Measurements from ENCODE around the gene SLC27A1. TPM values are rescaled to one million over a fixed set of nuclear protein-coding genes. Genes with fewer than 3 reads are reported as not detected.
"Not testable (repeated sequence)": the region's sequence is repeated elsewhere in the genome, so short reads cannot be mapped to it uniquely, and the experiment has no call there.

The SLC27A1 gene
- total RNA-seq, 1 experiment from 2014 or later, result 6.5 TPM

- H3K36me3 ChIP-seq, result no peaks in the 10 kb centered on the region
- no peak overlapping the region for H3K4me3 ChIP-seq
- H3K9me3 ChIP-seq, result no peaks in the 10 kb centered on the region
- DNase-seq, result peak; percentile 17
- H3K27me3 ChIP-seq, result peaks cover 4% of the 10 kb centered on the region; the same call in 1 of the 2 replicates
Observed at GRCh38 chr19:17536955-17537354, 66.6 kb downstream of the SLC27A1 start.

GRCh38 chr19:17538684-17539237 lies 68.4 kb downstream of the SLC27A1 start:
- Histone ChIP-seq H3K9me3 (no peaks in the 10 kb centered on the region), H3K27me3 (peaks cover 4% of the 10 kb centered on the region; the same call in 1 of the 2 replicates), H3K36me3 (no peaks in the 10 kb centered on the region), H3K4me3 (peak overlapping the region; percentile 39)
- no peak for DNase-seq

GRCh38 chr19:17539238-17540117 lies 69.2 kb downstream of the SLC27A1 start:
- H3K27me3 ChIP-seq, result peaks cover 4% of the 10 kb centered on the region; the same call in 1 of the 2 replicates
- H3K36me3 ChIP-seq, result no peaks in the 10 kb centered on the region
- H3K9me3 ChIP-seq, result no peaks in the 10 kb centered on the region
- H3K4me3 ChIP-seq, result peak overlapping the region; percentile 39
- DNase-seq, result peak; percentile 95

GRCh38 chr19:17540174-17540573 lies 69.8 kb downstream of the SLC27A1 start:
- no peak for DNase-seq
- peaks cover 4% of the 10 kb centered on the region; the same call in 1 of the 2 replicates for H3K27me3 ChIP-seq
- H3K9me3 ChIP-seq, result no peaks in the 10 kb centered on the region

GRCh38 chr19:17541184-17541759 lies 70.9 kb downstream of the SLC27A1 start:
- no peak for DNase-seq
- 0 out of 2 replicates have a peak, but pooled peaks cover 4% of the 10 kb centered on the region for H3K27me3 ChIP-seq
- H3K4me3 ChIP-seq, result no peak overlapping the region
- no peaks in the 10 kb centered on the region for H3K9me3 ChIP-seq
- no peaks in the 10 kb centered on the region for H3K36me3 ChIP-seq

More at GRCh38 chr19:17540174-17540573, 69.8 kb downstream of the SLC27A1 start:
- Histone ChIP-seq H3K4me3 (no peak overlapping the region), H3K36me3 (no peaks in the 10 kb centered on the region)

GRCh38 chr19:17542042-17542441 lies 71.7 kb downstream of the SLC27A1 start:
- H3K27me3 ChIP-seq, result 0 out of 2 replicates have a peak, but pooled peaks cover 4% of the 10 kb centered on the region

GRCh38 chr19:17542793-17543582 lies 72.7 kb downstream of the SLC27A1 start:
- Histone ChIP-seq H3K36me3 (no peaks in the 10 kb centered on the region), H3K27me3 (0 out of 2 replicates have a peak, but pooled peaks cover 4% of the 10 kb centered on the region), H3K9me3 (no peaks in the 10 kb centered on the region), H3K4me3 (no peak overlapping the region)
- no peak for DNase-seq

More at GRCh38 chr19:17542042-17542441, 71.7 kb downstream of the SLC27A1 start:
- H3K4me3 ChIP-seq, result no peak overlapping the region
- H3K36me3 ChIP-seq, result no peaks in the 10 kb centered on the region
- no peak for DNase-seq
- no peaks in the 10 kb centered on the region for H3K9me3 ChIP-seq

GRCh38 chr19:17543986-17544385 lies 73.7 kb downstream of the SLC27A1 start:
- H3K36me3 ChIP-seq, result no peaks in the 10 kb centered on the region
- DNase-seq, result no peak
- H3K27me3 ChIP-seq, result no peaks in the 10 kb centered on the region
- H3K9me3 ChIP-seq, result no peaks in the 10 kb centered on the region
- no peak overlapping the region for H3K4me3 ChIP-seq

GRCh38 chr19:17544418-17544817 lies 74.1 kb downstream of the SLC27A1 start:
- no peaks in the 10 kb centered on the region for H3K27me3 ChIP-seq
- no peaks in the 10 kb centered on the region for H3K9me3 ChIP-seq
- no peak for DNase-seq
- H3K36me3 ChIP-seq, result no peaks in the 10 kb centered on the region
- H3K4me3 ChIP-seq, result no peak overlapping the region

GRCh38 chr19:17548145-17548544 lies 77.8 kb downstream of the SLC27A1 start:
- H3K9me3 ChIP-seq, result no peaks in the 10 kb centered on the region
- no peaks in the 10 kb centered on the region for H3K27me3 ChIP-seq
- no peak overlapping the region for H3K4me3 ChIP-seq
- no peak for DNase-seq
- H3K36me3 ChIP-seq, result no peaks in the 10 kb centered on the region

GRCh38 chr19:17549085-17549740 lies 78.9 kb downstream of the SLC27A1 start:
- Histone ChIP-seq H3K27me3 (no peaks in the 10 kb centered on the region), H3K4me3 (no peak overlapping the region), H3K9me3 (no peaks in the 10 kb centered on the region), H3K36me3 (no peaks in the 10 kb centered on the region)
- no peak for DNase-seq

- no peaks in the 10 kb centered on the region for H3K36me3 ChIP-seq
- H3K9me3 ChIP-seq, result no peaks in the 10 kb centered on the region
- no peaks in the 10 kb centered on the region for H3K27me3 ChIP-seq
- no peak overlapping the region for H3K4me3 ChIP-seq
- DNase-seq, result no peak
Observed at GRCh38 chr19:17550076-17550667, 79.8 kb downstream of the SLC27A1 start.

GRCh38 chr19:17552735-17553134 lies 82.4 kb downstream of the SLC27A1 start:
- H3K9me3 ChIP-seq, H3K27me3 ChIP-seq, H3K4me3 ChIP-seq, DNase-seq: not testable (repeated sequence)
- peaks cover 15% of the 10 kb centered on the region for H3K36me3 ChIP-seq

- no peaks in the 10 kb centered on the region for H3K9me3 ChIP-seq
- no peaks in the 10 kb centered on the region for H3K27me3 ChIP-seq
- DNase-seq, result peak; percentile 86
- peaks cover 19% of the 10 kb centered on the region for H3K36me3 ChIP-seq
- no peak overlapping the region for H3K4me3 ChIP-seq
Observed at GRCh38 chr19:17553256-17553655, 82.9 kb downstream of the SLC27A1 start.

GRCh38 chr19:17554968-17555479 lies 84.7 kb downstream of the SLC27A1 start:
- H3K36me3 ChIP-seq, result peaks cover 31% of the 10 kb centered on the region
- DNase-seq, result no peak
- H3K4me3 ChIP-seq, result peak overlapping the region; percentile 91

More at GRCh38 chr19:17554968-17555479, 84.7 kb downstream of the SLC27A1 start:
- no peaks in the 10 kb centered on the region for H3K9me3 ChIP-seq
- no peaks in the 10 kb centered on the region for H3K27me3 ChIP-seq

Data from MG63 (cell line).